HuH-7 (cell line): ENCODE results near the gene MAGEB10.
"Not testable (repeated sequence)": the region's sequence is repeated elsewhere in the genome, so short reads cannot be mapped to it uniquely, and the experiment has no call there.

Source experiments
- DNase-seq: peaks from one replicate; pipeline ENCODE4 v3.0.0; 2011; ENCODE audit warnings: low spot score

Gene MAGEB10, protein sequence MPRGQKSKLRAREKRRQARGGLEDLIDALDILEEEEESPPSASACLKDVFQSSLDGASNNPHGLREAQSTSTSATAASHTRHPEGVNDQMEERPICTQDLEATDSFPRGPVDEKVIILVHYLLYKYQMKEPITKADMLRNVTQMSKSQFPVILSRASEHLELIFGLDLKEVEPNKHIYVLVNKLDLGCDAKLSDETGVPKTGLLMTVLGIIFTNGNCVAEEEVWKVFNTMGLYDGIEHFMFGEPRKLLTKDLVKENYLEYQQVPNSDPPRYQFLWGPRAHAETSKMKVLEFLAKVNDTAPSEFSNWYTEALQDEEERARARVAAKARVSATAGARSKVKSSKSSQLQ

GRCh38 chrX:27807690-27808089, at the start of gene MAGEB10:
Gene MAGEB10 (plus strand): TSS chrX:27807990. CDS start chrX:27821307, 13,317 bp downstream.
- no peak for DNase-seq

DNA sequence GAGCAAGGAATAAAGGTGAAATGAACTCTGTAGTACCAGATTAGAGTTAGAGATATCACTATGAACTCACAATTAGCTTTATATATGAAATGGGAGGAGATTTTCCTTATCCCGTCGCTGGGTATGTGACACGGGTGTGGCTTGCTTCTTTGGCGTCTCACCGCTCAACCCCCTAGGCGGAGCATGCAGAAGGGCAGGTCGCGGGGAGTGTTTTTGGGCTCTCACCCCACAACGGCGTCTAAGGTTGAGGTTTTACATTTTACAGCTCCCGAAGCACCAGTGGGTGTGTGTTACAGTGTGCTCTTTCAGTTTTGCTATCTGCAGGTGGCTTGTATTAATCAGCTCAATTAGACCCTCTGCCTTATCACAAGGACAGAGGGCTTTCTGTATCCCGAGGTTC, 42.1 kb upstream of the MAGEB10 start:
- no peak for DNase-seq

- no peak for DNase-seq
Observed at GRCh38 chrX:27767387-27767786, 40.4 kb upstream of the MAGEB10 start.

GRCh38 chrX:27775984-27776383, 31.8 kb upstream of the MAGEB10 start:
- DNase-seq: no peak

- no peak for DNase-seq
Observed at GRCh38 chrX:27796640-27797257, 11.0 kb upstream of the MAGEB10 start.

DNA sequence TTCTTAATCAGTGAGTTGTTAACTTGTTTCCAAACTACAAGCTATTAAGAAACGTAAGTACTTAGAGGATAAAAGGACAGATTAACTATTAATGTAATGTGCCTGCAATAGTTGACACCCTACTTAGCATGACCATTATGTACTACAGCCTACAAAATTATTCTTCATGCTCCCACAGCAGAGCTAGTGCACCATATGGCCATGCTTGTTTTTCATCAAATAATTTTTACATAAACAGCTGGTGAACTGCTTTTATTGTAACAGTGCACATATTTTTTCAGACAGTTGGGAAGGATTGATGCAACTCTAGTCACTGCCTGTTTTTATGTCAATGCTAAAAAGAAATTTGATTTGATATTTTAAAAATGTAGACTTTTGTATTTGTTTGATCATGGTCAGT, 10.2 kb upstream of the MAGEB10 start:
- DNase-seq: no peak

- no peak for DNase-seq
Observed at GRCh38 chrX:27808226-27808625, 436 bp downstream of the MAGEB10 start.

GRCh38 chrX:27808991-27809859, 1.4 kb downstream of the MAGEB10 start:
- not testable (repeated sequence) for DNase-seq

GRCh38 chrX:27815209-27815608, 7.4 kb downstream of the MAGEB10 start:
- no peak for DNase-seq

DNA sequence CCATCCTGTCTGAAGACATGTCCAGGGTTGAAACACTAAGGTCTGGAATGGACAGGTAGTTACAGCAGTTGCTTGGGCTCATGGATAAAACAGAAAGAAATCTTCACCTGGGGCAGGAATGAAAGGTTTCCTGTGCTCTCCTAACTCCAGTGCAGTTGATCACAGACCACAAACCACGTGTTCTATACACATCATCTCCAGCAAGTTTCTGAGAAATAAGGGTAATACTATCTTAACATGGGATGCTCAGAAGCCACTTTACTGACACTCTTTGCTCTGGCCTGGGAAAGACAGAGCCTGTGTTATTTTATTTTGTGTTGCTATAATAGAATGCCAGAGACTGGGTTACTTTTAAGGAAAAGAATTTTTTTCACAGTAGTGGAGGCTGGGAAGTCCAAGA, 16.0 kb downstream of the MAGEB10 start:
- no peak for DNase-seq

GRCh38 chrX:27838185-27838584, 30.4 kb downstream of the MAGEB10 start:
- DNase-seq: no peak

DNA sequence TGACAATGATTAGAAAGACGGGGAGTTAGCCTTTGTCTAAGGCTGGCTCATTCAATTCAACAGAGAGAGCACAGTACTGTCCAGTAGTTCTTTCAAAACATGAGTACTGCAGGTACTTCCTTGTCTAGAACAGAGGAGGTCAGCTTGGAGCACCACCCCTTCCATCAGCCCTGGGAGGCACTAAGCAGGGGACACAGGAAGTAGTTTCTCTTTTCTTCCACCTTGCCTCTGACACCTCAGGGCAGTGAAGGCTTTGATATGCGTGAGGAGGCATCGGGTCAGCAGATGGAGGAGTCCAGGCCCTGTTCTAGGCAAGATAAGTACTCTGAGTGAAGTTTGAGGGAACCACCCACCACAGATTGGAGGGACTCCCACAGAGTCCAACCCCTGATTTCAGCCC, 33.1 kb downstream of the MAGEB10 start:
- no peak for DNase-seq

- DNase-seq: no peak
Observed at GRCh38 chrX:27842859-27843258, 35.1 kb downstream of the MAGEB10 start.

DNA sequence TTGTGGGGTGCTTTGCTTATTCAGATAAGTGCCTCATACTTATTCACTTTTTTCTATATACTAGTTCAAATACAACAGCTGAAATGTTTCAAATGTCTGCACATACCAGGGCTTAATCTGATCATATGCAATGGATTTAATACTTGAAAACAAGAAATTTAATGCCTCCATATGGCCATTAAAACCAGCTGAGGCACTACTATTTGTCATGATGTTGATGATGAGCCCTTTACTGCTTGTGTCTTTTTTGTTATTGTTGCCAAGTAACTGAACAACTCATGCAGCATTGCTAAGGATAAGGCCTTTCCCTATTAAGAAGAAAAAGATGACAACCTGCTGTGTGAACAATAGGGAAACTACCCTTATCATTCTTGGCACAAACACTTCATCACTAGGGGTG, 52.5 kb downstream of the MAGEB10 start:
- DNase-seq: no peak

DNA sequence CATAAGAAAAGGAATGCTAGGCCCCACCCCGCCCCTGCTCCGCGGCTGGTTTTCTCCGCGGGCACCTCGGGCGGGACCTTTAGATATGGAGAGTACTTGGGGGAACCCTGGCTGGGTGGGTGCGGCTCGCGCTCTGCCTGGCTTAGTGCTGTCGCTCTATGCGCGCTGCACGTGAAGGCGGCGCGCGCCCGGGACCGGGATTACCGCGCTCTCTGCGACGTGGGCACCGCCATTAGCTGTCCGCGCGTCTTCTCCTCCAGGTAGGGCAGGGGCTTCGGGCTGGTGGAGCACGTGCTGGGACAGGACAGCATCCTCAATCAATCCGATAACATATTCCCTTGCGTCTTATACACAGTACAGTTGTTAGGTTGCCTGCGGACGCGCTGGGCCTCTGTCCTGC, 56.0 kb downstream of the MAGEB10 start:
- no peak for DNase-seq
